ENCODE data around the gene ARID3C.

ARID3C gene

GRCh38 chr9:34575862-34576596, 52.8 kb downstream of the ARID3C start:
- no peak for DNase-seq

GRCh38 chr9:34575241-34575640, 53.6 kb downstream of the ARID3C start:
- DNase-seq: no peak

GRCh38 chr9:34574571-34574970, 54.3 kb downstream of the ARID3C start:
- no peak for DNase-seq

- DNase-seq: no peak
These were observed 55.1 kb downstream of the ARID3C start for GRCh38 chr9:34573599-34574325.

- no peak for DNase-seq
These were observed 56.2 kb downstream of the ARID3C start for GRCh38 chr9:34572628-34573027.

GRCh38 chr9:34572092-34572491, 56.8 kb downstream of the ARID3C start:
- DNase-seq: no peak

GRCh38 chr9:34571481-34571810, 57.4 kb downstream of the ARID3C start:
- DNase-seq: no peak
